Thyroid gland (tissue), 4 donors: Measurements from ENCODE around the gene LEFTY2. TPM values are rescaled to one million over a fixed set of nuclear protein-coding genes. Genes with fewer than 3 reads are reported as not detected.
"Not testable (repeated sequence)": the region's sequence is repeated elsewhere in the genome, so short reads cannot be mapped to it uniquely, and the experiment has no call there.

Experiments
- DNase-seq, 2 donors: peaks; one replicate each; pipeline ENCODE4 v3.0.0-alpha.2; 2019
- H3K27ac ChIP-seq, 3 donors: fragments of 200-600 bp; sonication (generic); 1 replicate in 2 of 3; 2 replicates in 1 of 3; pipeline ENCODE4 v1.5.1; 2016 to 2019; ENCODE audit warnings: mild to moderate bottlenecking in 1 of 3, moderate library complexity in 1 of 3
- H3K27me3 ChIP-seq: fragments of 200-600 bp; sonication (generic); one replicate; pipeline ENCODE4 v1.5.1; 2019
- H3K36me3 ChIP-seq, 2 donors: fragments of 200-600 bp; sonication (generic); one replicate each; pipeline ENCODE4 v1.5.1; 2016 to 2019
- H3K4me1 ChIP-seq, 2 donors: fragments of 200-600 bp; sonication (generic); one replicate each; pipeline ENCODE4 v1.5.1; 2017 to 2019
- H3K4me3 ChIP-seq, 3 donors: fragments of 200-600 bp; sonication (generic); replicated peaks in 1 of 3; 1 replicate in 2 of 3; 2 replicates in 1 of 3; pipeline ENCODE4 v1.5.1; 2016; ENCODE audit warnings: mild to moderate bottlenecking in 1 of 3
- H3K9me3 ChIP-seq: fragments of 200-600 bp; sonication (generic); one replicate; pipeline ENCODE4 v1.5.1; 2017
- POLR2A ChIP-seq, 2 donors: fragments of 450-650 bp; IDR thresholded peaks; one replicate each; pipeline ENCODE4 v1.6.1; 2017; ENCODE audit warnings: antibody characterized with exemption in 2 of 2, mild to moderate bottlenecking in 2 of 2, moderate library complexity in 1 of 2
- WGBS, 2 donors: methylation state at CpG; one replicate each; pipeline ENCODE4 v1.1.5; 2017; 5-methylcytosine and 5-hydroxymethylcytosine counted together
- intact Hi-C: fragments of 100-400 bp; cut with DNase I; formaldehyde crosslinking; loops from one replicate; pipeline ENCODE4 v1.15.1; 2023
- total RNA-seq, 4 donors: library from RNA; depleted of rRNA; stranded (reverse); fragments of >200 nt; gene quantifications; one replicate each; pipeline ENCODE4 v1.2.3, GENCODE V29; 2016
- TF ChIP-seq, protein P1 (sequence below), 6 experiments: fragments of 200-600 bp in 3 of 6; fragments of 450-650 bp in 3 of 6; sonication (generic) in 3 of 6; IDR thresholded peaks; one replicate each; pipeline ENCODE4 v1.5.1; 2016 to 2019; ENCODE audit warnings: antibody characterized with exemption in 6 of 6, mild to moderate bottlenecking in 2 of 6, inconsistent platforms in 1 of 6, moderate library complexity in 1 of 6

LEFTY2 gene
- total RNA-seq, 4 donors from 2014 or later: 0.11 to 0.29 TPM; not detected in 2

DNA sequence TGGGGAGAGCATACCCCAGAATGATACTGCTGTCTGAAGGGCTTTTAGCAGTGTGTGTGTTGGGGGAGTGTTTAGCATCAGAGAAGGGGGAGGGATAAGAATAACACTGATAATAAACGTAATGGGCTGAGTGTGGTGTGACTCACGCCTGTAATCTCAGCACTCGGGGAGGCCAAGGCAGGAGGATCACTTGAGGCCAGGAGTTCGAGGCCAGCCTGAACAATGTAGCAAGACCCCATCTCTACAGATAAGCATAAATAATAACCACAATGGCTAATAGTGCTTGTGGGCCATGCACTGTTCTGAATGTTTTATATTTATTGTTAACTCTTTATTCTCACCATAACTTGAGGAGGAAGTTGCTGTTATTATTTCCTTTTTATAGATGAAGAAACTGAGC, 2.6 kb upstream of the LEFTY2 start:
- H3K4me3 ChIP-seq: no peak overlapping the region
- TF ChIP-seq, protein P1, sequence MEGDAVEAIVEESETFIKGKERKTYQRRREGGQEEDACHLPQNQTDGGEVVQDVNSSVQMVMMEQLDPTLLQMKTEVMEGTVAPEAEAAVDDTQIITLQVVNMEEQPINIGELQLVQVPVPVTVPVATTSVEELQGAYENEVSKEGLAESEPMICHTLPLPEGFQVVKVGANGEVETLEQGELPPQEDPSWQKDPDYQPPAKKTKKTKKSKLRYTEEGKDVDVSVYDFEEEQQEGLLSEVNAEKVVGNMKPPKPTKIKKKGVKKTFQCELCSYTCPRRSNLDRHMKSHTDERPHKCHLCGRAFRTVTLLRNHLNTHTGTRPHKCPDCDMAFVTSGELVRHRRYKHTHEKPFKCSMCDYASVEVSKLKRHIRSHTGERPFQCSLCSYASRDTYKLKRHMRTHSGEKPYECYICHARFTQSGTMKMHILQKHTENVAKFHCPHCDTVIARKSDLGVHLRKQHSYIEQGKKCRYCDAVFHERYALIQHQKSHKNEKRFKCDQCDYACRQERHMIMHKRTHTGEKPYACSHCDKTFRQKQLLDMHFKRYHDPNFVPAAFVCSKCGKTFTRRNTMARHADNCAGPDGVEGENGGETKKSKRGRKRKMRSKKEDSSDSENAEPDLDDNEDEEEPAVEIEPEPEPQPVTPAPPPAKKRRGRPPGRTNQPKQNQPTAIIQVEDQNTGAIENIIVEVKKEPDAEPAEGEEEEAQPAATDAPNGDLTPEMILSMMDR (IDR thresholded peaks at IDR 0.05): no peak
- TF ChIP-seq POLR2A (IDR thresholded peaks at IDR 0.05): no peak
- H3K27me3 ChIP-seq: no peaks in the 10 kb centered on the region
- no peak overlapping the region for H3K27ac ChIP-seq
- peaks cover 0 to 11% of the 10 kb centered on the region in 2 donors for H3K4me1 ChIP-seq
- WGBS, 2 donors: 86% methylated on average over 4 of the region's 4 CpGs
- intact Hi-C loops: no loop called here
- no peaks in the 10 kb centered on the region for H3K9me3 ChIP-seq
- no peaks in the 10 kb centered on the region for H3K36me3 ChIP-seq
- DNase-seq: no peak

DNA sequence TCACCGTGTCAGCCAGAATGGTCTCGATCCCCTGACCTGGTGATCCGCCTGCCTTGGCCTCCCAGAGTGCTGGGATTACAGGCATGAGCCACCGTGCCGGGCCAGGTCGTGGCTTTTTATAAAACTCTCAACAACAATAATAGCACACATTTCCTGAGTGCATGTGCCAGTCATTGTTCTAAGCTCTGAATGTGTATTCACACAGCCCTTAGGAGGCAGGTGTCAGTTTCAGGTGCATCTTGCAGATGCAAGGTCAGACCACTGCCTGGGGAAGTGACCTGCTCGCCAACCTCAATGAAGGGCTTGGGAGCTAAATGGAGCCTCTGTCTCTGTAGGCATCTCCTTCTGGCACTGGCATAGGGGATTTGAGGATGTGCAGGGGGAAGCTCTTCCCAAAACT, 1.6 kb upstream of the LEFTY2 start:
- Histone ChIP-seq H3K9me3 (no peaks in the 10 kb centered on the region), H3K27ac (no peak overlapping the region), H3K27me3 (no peaks in the 10 kb centered on the region), H3K36me3 (no peaks in the 10 kb centered on the region), H3K4me1 (peaks cover 0 to 11% of the 10 kb centered on the region in 2 donors), H3K4me3 (no peak overlapping the region)
- peak in 1 of 2 donors; percentile 22 for DNase-seq
- intact Hi-C loops: no loop called here
- WGBS, 2 donors: 59 to 73% methylated on average over 7 of the region's 7 CpGs
- no peak for TF ChIP-seq POLR2A (IDR thresholded peaks at IDR 0.05)
- TF ChIP-seq, protein P1 (IDR thresholded peaks at IDR 0.05): no peak

- intact Hi-C loops: no loop called here
- Histone ChIP-seq H3K4me3 (no peak overlapping the region), H3K36me3 (no peaks in the 10 kb centered on the region), H3K27ac (no peak overlapping the region), H3K9me3 (no peaks in the 10 kb centered on the region), H3K27me3 (no peaks in the 10 kb centered on the region), H3K4me1 (peaks cover 0 to 11% of the 10 kb centered on the region in 2 donors)
- 24 to 43% methylated on average over 1 of the region's 1 CpG for WGBS, 2 donors
- TF ChIP-seq, protein P1 (IDR thresholded peaks at IDR 0.05): no peak
- TF ChIP-seq POLR2A (IDR thresholded peaks at IDR 0.05): no peak
- no peak for DNase-seq
Measured at GRCh38 chr1:225941942-225942222, 862 bp upstream of the LEFTY2 start.

GRCh38 chr1:225940385-225941151, 452 bp downstream of the LEFTY2 start:
- no peak overlapping the region for H3K27ac ChIP-seq
- H3K27me3 ChIP-seq: no peaks in the 10 kb centered on the region
- no peaks in the 10 kb centered on the region for H3K9me3 ChIP-seq
- no peak for TF ChIP-seq POLR2A (IDR thresholded peaks at IDR 0.05)
- TF ChIP-seq, protein P1 (IDR thresholded peaks at IDR 0.05): no peak
- no peak for DNase-seq
- intact Hi-C loops: no loop called here
- no peaks in the 10 kb centered on the region for H3K36me3 ChIP-seq
- H3K4me1 ChIP-seq: peaks cover 0 to 11% of the 10 kb centered on the region in 2 donors
- H3K4me3 ChIP-seq: no peak overlapping the region
- 72 to 86% methylated on average over 4 to 13 of the region's 25 CpGs for WGBS, 2 donors

DNA sequence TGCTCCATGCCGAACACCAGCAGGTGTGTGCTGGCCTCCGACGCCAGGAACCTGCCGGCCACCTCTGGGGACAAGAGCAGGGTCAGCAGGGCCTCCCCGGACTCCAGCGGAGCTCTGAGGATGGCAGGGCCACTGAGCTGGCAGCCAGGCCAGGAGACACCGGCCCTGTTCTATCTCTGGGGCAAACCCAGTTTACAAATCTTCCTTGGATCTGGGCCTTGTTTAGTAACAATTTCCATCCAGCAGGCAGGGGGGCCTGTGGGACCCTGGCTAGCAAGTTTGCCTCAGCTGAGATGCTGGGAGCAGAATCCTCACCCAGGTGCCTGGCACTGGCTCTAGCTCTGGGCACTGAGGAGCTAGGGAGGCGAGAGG, 1.1 kb downstream of the LEFTY2 start:
- H3K27ac ChIP-seq, H3K9me3 ChIP-seq, H3K4me3 ChIP-seq, H3K36me3 ChIP-seq, DNase-seq, H3K27me3 ChIP-seq, intact Hi-C loops: not testable (repeated sequence)
- 79% methylated on average over 4 of the region's 8 CpGs; no CpG with 5 or more reads in 1 of the 2 donors for WGBS, 2 donors
- H3K4me1 ChIP-seq: peaks cover 0 to 11% of the 10 kb centered on the region in 2 donors

DNA sequence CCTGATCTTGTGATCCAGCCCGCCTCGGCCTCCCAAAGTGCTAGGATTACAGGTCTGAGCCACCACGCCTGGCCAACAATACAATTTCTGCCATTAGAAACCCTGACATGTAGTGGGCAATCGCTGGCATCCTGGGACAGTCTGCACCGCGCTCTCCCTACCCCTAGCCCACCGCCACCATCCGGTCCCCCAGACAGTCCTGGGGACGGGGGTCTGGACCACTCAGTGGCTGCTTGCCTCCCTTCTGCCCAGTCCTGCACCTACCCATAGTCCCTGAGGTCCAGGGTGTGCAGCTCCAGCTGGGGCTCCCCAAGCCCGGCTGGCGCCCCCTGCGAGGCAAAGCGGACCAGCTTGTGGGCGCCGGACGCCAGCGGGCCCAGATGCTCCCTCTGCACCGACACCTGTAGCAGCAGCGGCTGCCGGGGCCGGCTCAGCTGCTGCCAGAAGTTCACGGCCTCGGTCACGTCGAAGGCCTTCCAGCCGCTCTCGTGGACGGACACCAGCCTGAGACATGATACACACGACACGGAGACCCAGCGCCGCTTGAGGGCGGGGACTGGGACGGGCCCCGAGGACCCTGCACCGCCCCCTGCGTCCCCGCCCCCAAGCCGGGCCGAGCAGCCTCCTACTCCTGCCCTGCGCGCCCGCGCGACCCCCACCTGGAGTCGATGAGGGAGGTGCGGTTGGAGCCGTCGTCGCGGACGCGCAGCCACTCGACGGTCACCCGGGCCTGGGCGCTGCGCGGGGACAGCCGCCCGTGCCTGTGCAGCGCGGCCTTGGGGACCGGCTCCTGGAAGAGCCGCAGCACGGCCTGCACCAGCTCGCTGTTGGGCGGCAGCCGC, 1.7 kb downstream of the LEFTY2 start:
- H3K4me3 ChIP-seq, H3K9me3 ChIP-seq, H3K36me3 ChIP-seq, intact Hi-C loops, H3K27ac ChIP-seq, H3K27me3 ChIP-seq: not testable (repeated sequence)
- DNase-seq: peak; percentile 12 to 23
- WGBS, 2 donors: 89 to 93% methylated on average over 4 to 6 of the region's 69 CpGs
- H3K4me1 ChIP-seq: peaks cover 0 to 11% of the 10 kb centered on the region in 2 donors
